GM19035 (cell line): Measurements from ENCODE around the gene ARF6.
"Not testable (repeated sequence)": the region's sequence is repeated elsewhere in the genome, so short reads cannot be mapped to it uniquely, and the experiment has no call there.

ENCODE experiments used
- ATAC-seq: cut with Tn5 transposase; IDR thresholded peaks from one replicate; pipeline ENCODE4 v1.9.1; 2021; ENCODE audit not compliant: unreplicated experiment

ARF6 gene

GRCh38 chr14:49892636-49893308, at the start of gene ARF6:
Gene ARF6, plus strand, starts transcription at chr14:49893082. Its CDS starts 655 bp downstream, at chr14:49893737.
- peak; percentile 85 for ATAC-seq

- ATAC-seq, result no peak
These were observed 43.6 kb upstream of the ARF6 start for GRCh38 chr14:49849213-49849847.

- ATAC-seq, result no peak
These were observed 41.1 kb upstream of the ARF6 start for GRCh38 chr14:49851813-49852212.

GRCh38 chr14:49852301-49853157, 40.4 kb upstream of the ARF6 start, which contains the start of gene NEMF:
Gene NEMF, minus strand, starts transcription at chr14:49852788. Its CDS starts 35 bp downstream, at chr14:49852753.
- ATAC-seq, result peak; percentile 82

- peak; percentile 11 for ATAC-seq
These were observed 39.8 kb upstream of the ARF6 start for GRCh38 chr14:49853158-49853477.

GRCh38 chr14:49853572-49854375, 39.1 kb upstream of the ARF6 start:
- peak; percentile 46 for ATAC-seq

- no peak for ATAC-seq
These were observed 35.4 kb upstream of the ARF6 start for GRCh38 chr14:49857427-49858003.

- ATAC-seq, result no peak
These were observed 34.5 kb upstream of the ARF6 start for GRCh38 chr14:49858383-49858782.

GRCh38 chr14:49860988-49861698, 31.7 kb upstream of the ARF6 start:
- no peak for ATAC-seq

- no peak for ATAC-seq
These were observed 31.2 kb upstream of the ARF6 start for GRCh38 chr14:49861699-49862088.

- peak; percentile 35 for ATAC-seq
These were observed 30.7 kb upstream of the ARF6 start for GRCh38 chr14:49862089-49862673.

- ATAC-seq, result no peak
These were observed 29.2 kb upstream of the ARF6 start for GRCh38 chr14:49863487-49864281.

GRCh38 chr14:49865431-49865859, 27.4 kb upstream of the ARF6 start:
- ATAC-seq, result no peak

GRCh38 chr14:49867831-49868719, 24.8 kb upstream of the ARF6 start:
- peak; percentile 88 for ATAC-seq

GRCh38 chr14:49868720-49869114, 24.2 kb upstream of the ARF6 start:
- ATAC-seq, result no peak

GRCh38 chr14:49870908-49871307, 22.0 kb upstream of the ARF6 start:
- ATAC-seq, result no peak

- ATAC-seq, result not testable (repeated sequence)
These were observed 19.3 kb upstream of the ARF6 start for GRCh38 chr14:49873548-49873947.
